ENCODE data around the gene SRPRB.
A peak's percentile ranks its signal among the peaks of the same experiment; 100 is the strongest.

The SRPRB gene

DNA sequence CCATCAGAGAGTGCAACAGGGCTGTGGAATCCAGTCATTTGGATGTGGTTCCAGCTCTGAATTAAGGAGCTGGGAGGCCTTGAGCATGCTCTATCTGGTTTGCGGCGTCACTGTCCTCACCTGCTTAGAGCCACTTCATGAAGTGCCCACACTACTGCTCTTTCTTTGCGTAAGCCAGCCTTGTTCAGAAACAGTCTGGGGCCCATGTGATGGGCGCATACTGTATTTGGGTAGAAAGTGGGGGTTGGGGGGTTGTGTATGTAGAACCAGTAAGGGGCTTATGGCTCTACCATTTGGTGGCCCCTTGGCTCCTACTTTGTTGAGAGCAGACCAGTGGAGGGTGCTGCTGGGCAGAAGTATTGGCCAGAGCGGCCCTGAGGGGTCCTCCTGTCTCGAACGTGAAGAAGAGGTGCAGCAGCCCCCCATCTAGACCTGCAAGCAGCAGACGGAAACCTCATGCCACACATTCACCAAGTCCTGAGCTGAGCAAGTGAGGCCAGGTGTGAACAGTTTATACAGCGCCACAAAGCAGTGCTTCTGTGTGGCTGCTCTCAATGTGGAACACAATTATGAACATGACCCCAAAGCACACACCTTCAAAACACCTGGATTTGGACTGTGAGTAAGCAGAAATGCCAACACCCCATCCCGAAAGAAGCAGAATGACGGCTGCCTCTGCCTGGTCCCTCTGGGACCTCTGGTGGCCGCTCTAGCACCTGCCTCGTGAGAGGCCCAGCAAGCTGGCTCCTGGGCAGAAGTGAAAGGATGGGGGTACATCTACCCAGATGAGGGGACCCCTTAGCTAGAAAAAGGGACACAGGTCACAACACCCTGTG, 26.6 kb downstream of the SRPRB start:
- DNase-seq (ENCODE audit: insufficient read length, low spot score) (peak; percentile 47), FAIRE-seq (no peak)
- no peak for TF ChIP-seq POLR2AphosphoS5 (IDR thresholded peaks at IDR 0.05; ENCODE audit: low read depth, low read length)

DNA sequence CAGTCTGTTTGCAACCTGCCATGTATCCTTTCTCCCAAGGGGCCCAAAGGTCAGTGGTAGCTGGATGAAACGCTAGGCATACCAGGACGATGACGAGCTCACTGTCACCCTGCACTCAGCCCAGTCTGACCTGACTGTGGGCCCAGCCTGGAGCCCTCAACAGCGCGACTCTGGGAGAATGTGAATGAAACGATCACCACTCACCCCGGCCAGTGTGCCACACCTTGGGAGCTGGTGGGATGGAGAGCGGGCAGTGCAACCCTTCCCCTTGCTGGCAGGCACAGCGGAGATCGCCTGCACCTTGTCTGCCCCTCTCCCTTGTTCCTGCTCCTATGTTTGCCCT, 27.2 kb downstream of the SRPRB start:
- DNase-seq (ENCODE audit: insufficient read length, low spot score) (no peak), FAIRE-seq (no peak)
- TF ChIP-seq POLR2AphosphoS5 (IDR thresholded peaks at IDR 0.05; ENCODE audit: low read depth, low read length) = no peak
- no peak for TF ChIP-seq POU2F2 (IDR thresholded peaks at IDR 0.05; ENCODE audit: low read depth, low read length)
- no peak for TF ChIP-seq POLR2A (IDR thresholded peaks at IDR 0.05; ENCODE audit: low read depth, low read length)
- TF ChIP-seq SPI1 (IDR thresholded peaks at IDR 0.05; ENCODE audit: low read depth, low read length) = no peak
- TF ChIP-seq PAX5 (IDR thresholded peaks at IDR 0.05; ENCODE audit: insufficient read depth, low read length, severe bottlenecking) = no peak
- no peak for TF ChIP-seq TAF1 (IDR thresholded peaks at IDR 0.05; ENCODE audit: low read depth, low read length)

DNA sequence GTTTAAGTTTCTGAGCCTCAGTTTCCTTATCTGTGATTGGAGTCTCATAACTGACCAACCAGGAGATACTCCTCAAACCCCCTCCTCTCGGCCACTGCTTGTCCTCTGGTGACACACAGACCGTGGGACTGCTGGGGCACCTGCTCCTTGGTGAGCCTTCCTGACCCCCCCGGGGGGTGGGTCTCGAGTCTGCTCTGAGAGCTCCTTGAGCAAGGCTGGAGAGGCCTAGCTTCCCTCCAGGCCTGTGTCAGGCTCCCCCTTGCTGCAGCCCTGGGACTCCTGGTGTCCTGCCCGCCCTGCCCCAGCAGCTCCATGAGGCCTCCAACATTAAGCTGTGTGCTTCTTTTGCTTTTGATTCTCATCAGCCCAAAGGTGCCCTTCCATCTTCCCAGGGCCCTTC, 27.7 kb downstream of the SRPRB start:
- FAIRE-seq = no peak
- no peak for DNase-seq (ENCODE audit: insufficient read length, low spot score)
- TF ChIP-seq TAF1 (IDR thresholded peaks at IDR 0.05; ENCODE audit: low read depth, low read length) = no peak
- no peak for TF ChIP-seq POLR2AphosphoS5 (IDR thresholded peaks at IDR 0.05; ENCODE audit: low read depth, low read length)
- TF ChIP-seq SPI1 (IDR thresholded peaks at IDR 0.05; ENCODE audit: low read depth, low read length) = no peak
- no peak for TF ChIP-seq PAX5 (IDR thresholded peaks at IDR 0.05; ENCODE audit: insufficient read depth, low read length, severe bottlenecking)

DNA sequence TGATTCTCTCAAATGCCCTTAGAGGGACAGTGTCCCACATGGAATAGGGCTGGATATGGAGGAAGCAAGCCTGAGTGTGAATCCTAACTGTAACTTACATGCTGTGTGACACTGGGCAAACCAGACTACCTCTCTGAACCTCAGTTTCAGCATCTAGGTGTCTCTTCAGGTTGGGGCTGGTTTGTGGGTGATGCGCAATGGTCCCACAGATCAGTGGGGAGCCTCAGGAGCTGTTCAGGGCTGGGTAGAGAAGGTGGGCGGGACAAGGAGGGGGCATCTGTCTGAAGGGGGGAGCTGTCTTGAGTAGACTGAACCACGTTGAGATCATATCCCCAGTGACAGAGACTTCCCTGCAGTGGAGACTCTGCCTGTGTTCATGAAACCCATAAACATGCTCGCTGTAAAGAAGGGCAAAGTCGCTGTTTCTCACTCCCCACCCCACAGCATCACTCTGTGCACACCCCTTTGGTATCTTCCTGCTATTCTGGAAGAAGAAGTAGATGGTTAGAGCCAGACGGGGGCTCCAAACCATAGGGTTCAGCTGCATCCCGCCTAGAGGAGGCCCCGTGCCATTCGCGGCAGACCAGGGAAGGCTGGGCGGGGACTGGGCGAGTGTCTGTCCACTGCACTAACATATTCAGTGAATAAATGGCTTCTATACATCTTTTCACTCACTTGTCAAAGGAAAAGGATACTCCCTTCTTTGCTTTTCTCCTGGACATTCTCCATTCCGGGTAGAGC, 28.4 kb downstream of the SRPRB start:
- TF ChIP-seq TAF1 (IDR thresholded peaks at IDR 0.05; ENCODE audit: low read depth, low read length) (no peak), POLR2AphosphoS5 (IDR thresholded peaks at IDR 0.05; ENCODE audit: low read depth, low read length) (no peak), PAX5 (IDR thresholded peaks at IDR 0.05; ENCODE audit: insufficient read depth, low read length, severe bottlenecking) (no peak), POLR2A (IDR thresholded peaks at IDR 0.05; ENCODE audit: low read depth, low read length) (no peak), SPI1 (IDR thresholded peaks at IDR 0.05; ENCODE audit: low read depth, low read length) (no peak), POU2F2 (IDR thresholded peaks at IDR 0.05; ENCODE audit: low read depth, low read length) (no peak)
- DNase-seq (ENCODE audit: insufficient read length, low spot score) = no peak
- no peak for FAIRE-seq

DNA sequence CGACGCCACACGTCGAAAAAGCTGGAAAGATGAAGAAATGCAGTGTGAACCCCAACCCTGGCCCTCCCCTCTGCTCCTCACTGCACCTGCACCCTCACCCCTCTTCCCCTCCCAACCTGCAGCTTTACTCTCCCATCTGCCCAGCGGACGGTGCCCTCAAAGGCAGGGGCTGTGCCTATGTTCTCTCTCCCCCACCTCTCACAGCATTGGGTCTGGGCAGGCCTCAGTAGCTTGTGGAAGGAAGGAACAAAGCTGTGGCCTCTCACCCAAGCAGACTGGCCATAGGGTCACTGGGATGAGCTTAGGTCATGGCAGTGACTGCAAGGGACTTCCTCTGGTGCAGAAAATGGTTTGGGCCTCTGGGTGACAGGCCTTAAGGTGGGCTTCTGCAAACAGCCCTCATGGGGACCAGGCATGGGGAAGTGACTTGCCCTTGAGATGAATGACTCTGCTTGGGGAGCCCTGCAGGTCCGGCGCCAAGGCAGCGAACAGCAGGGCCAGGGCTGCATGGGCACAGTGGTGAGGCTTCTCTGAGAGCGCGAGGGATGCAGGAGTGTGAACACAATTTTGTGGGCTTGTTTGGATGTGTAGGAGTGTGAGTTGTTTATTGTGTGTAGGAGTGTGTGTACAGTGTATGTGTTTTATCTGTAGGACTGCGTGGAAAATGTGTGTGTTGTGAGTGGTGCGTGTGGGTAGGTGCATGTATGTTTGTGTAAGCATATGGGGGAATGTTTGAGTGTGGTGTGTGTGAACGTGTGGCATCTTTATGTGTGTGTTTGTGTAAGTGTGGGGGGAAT, 29.2 kb downstream of the SRPRB start:
- DNase-seq (ENCODE audit: insufficient read length, low spot score) = no peak
- FAIRE-seq = peak; percentile 41
- TF ChIP-seq POLR2A (IDR thresholded peaks at IDR 0.05; ENCODE audit: low read depth, low read length) = no peak
- no peak for TF ChIP-seq POU2F2 (IDR thresholded peaks at IDR 0.05; ENCODE audit: low read depth, low read length)
- no peak for TF ChIP-seq PAX5 (IDR thresholded peaks at IDR 0.05; ENCODE audit: insufficient read depth, low read length, severe bottlenecking)
- TF ChIP-seq SPI1 (IDR thresholded peaks at IDR 0.05; ENCODE audit: low read depth, low read length) = no peak
- TF ChIP-seq POLR2AphosphoS5 (IDR thresholded peaks at IDR 0.05; ENCODE audit: low read depth, low read length) = no peak
- no peak for TF ChIP-seq TAF1 (IDR thresholded peaks at IDR 0.05; ENCODE audit: low read depth, low read length)

DNA sequence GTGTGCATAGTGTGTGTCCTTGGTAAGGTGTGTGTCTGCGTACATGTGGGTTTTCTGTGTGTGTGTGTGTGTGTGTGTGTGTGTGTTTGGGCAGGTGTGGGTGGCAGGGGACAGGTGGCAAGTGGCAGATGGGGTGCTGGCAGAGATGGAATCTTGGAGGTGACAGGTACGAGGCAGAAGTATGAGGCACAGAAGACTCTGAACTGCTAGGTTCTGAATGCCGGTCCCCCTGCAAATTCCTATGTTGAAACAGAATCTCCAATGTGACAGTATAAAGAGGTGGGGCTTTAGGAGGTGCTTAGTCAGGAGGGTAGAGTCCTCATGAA, 29.8 kb downstream of the SRPRB start:
- FAIRE-seq = no peak
- DNase-seq (ENCODE audit: insufficient read length, low spot score) = no peak
- TF ChIP-seq POU2F2 (IDR thresholded peaks at IDR 0.05; ENCODE audit: low read depth, low read length) (no peak), POLR2A (IDR thresholded peaks at IDR 0.05; ENCODE audit: low read depth, low read length) (no peak), PAX5 (IDR thresholded peaks at IDR 0.05; ENCODE audit: insufficient read depth, low read length, severe bottlenecking) (no peak), TAF1 (IDR thresholded peaks at IDR 0.05; ENCODE audit: low read depth, low read length) (no peak), SPI1 (IDR thresholded peaks at IDR 0.05; ENCODE audit: low read depth, low read length) (no peak), POLR2AphosphoS5 (IDR thresholded peaks at IDR 0.05; ENCODE audit: low read depth, low read length) (no peak)

DNA sequence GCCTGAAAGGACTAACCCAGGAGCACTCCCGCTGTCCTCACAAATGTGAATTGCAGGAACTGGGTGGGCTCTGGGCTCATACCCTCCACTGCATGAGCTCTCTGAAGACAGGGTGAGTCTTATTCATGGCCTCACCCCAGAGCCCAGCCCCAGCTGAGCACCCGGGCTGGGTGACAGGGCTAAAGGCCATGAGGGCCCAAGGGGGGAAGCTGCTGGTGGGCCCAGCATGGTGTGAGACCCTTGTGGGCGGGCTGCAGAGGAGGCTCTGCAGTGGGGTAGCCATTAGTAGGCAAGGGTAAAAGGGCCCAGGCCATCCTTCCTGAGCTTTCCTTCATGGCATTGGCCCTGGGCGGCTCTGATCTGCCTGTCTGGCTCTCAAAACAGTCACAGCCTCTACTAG, 30.3 kb downstream of the SRPRB start:
- DNase-seq (ENCODE audit: insufficient read length, low spot score) = no peak
- TF ChIP-seq POLR2A (IDR thresholded peaks at IDR 0.05; ENCODE audit: low read depth, low read length) (no peak), PAX5 (IDR thresholded peaks at IDR 0.05; ENCODE audit: insufficient read depth, low read length, severe bottlenecking) (no peak), POU2F2 (IDR thresholded peaks at IDR 0.05; ENCODE audit: low read depth, low read length) (no peak), POLR2AphosphoS5 (IDR thresholded peaks at IDR 0.05; ENCODE audit: low read depth, low read length) (no peak), TAF1 (IDR thresholded peaks at IDR 0.05; ENCODE audit: low read depth, low read length) (no peak), SPI1 (IDR thresholded peaks at IDR 0.05; ENCODE audit: low read depth, low read length) (no peak)
- FAIRE-seq = no peak

DNA sequence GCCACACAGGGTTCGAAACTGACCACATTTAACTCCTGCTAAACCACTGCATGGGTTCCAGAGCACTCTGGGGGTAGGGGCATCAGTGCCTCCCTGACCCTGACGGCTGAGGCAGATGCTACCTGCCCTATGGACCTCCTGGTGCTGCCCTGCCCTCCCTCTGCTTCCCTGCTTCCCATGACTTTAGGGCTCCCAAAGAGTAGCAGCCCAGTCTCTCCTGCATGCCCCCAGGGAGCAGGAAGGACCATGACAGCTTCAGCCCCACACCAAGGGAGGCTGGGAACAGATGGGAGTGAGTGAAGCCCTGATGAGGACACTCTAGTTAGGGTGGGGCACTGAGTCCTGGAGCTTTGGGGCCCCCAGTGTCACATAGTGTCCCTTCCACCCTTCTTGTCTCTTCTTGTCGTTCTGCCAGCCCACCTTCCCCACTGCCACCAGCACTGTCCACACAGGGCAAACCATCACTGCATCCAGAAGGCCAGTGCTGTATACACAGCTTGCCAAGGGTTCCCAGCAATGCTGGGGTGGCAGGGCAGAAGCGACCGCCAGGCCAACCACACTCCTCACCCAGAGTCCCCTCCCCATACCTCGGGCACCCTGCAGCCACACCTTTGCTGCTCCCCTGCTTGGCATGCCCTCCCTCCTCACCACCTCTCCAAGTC, 31.0 kb downstream of the SRPRB start:
- no peak for FAIRE-seq
- DNase-seq (ENCODE audit: insufficient read length, low spot score) = no peak
- no peak for TF ChIP-seq TAF1 (IDR thresholded peaks at IDR 0.05; ENCODE audit: low read depth, low read length)
- TF ChIP-seq POU2F2 (IDR thresholded peaks at IDR 0.05; ENCODE audit: low read depth, low read length) = no peak
- TF ChIP-seq PAX5 (IDR thresholded peaks at IDR 0.05; ENCODE audit: insufficient read depth, low read length, severe bottlenecking) = no peak

Measured in GM12891 (cell line).